Activated CD4-positive, alpha-beta T cell treated with anti-CD3 and anti-CD28 coated beads, Interleukin-2, amount 10 ng/mL, durations not matched to agents 7 days and 5 days (primary cell): ENCODE results near the gene IRX6. TPM values are rescaled to one million over a fixed set of nuclear protein-coding genes. Genes with fewer than 3 reads are reported as not detected.

Source experiments
- CTCF ChIA-PET: fragments of 350-600 bp; sonication (Branson Sonifier 250); formaldehyde crosslinking; loops from one replicate; lab custom pipeline; 2021; ENCODE audit warnings: antibody characterized with exemption; lab: Charles Lee
- POLR2A ChIA-PET: fragments of 350-600 bp; sonication (Branson Sonifier 250); formaldehyde crosslinking; loops from one replicate; lab custom pipeline; 2021; ENCODE audit warnings: antibody characterized with exemption; lab: Charles Lee
- DNase-seq: peaks from one replicate; pipeline ENCODE4 v3.0.0-alpha.2; 2020
- H3K27ac Mint-ChIP-seq: one replicate; pipeline ENCODE4 v1.8.0; 2021; ENCODE audit warnings: mild to moderate bottlenecking, moderate library complexity, mixed read lengths
- H3K27me3 Mint-ChIP-seq: one replicate; pipeline ENCODE4 v1.8.0; 2021; ENCODE audit warnings: mixed read lengths
- H3K36me3 Mint-ChIP-seq: one replicate; pipeline ENCODE4 v1.8.0; 2021; ENCODE audit warnings: low read depth, mixed read lengths
- H3K4me1 Mint-ChIP-seq: one replicate; pipeline ENCODE4 v1.8.0; 2021; ENCODE audit warnings: mixed read lengths
- H3K4me3 Mint-ChIP-seq: one replicate; pipeline ENCODE4 v1.8.0; 2021; ENCODE audit warnings: mild to moderate bottlenecking, moderate library complexity, mixed read lengths
- H3K9me3 Mint-ChIP-seq: one replicate; pipeline ENCODE4 v1.8.0; 2021; ENCODE audit warnings: mixed read lengths
- total RNA-seq, 2 experiments: library from RNA; stranded (reverse); gene quantifications; one replicate each; pipeline ENCODE4 v1.2.3, GENCODE V29; 2021

The IRX6 gene
- total RNA-seq, 2 experiments from 2014 or later: not detected

DNA sequence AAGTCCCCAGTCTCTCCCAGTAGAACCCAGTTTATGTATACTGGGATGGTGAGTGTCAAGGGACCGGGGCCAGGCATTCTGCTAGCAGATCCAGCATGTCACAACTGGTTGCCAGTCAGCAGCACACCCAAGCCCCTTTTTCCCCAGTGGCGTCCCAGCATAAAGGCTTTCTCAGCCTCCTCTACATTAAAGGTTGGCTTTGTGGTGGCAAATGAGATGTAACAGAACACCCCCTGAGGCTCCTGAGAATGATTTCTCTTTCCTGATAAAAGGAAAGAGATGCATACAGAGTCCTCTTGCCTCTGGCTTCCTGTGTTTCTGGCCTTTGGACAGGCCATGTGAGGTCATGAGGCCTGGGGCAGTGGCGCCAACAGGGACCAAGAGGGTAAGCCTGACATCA, 27.9 kb downstream of the IRX6 start:
- Mint-ChIP-seq H3K4me1 (no peaks in the 10 kb centered on the region), H3K4me3 (no peak overlapping the region), H3K9me3 (no peaks in the 10 kb centered on the region), H3K36me3 (no peaks in the 10 kb centered on the region), H3K27ac (no peak overlapping the region), H3K27me3 (peaks cover 3% of the 10 kb centered on the region)
- ChIA-PET CTCF (interaction anchor here (1.2 kb wide), 1 partner anchor 15 kb away, joined by 3 read pairs; no protein-coding TSS in a partner anchor), POLR2A (no interaction called here)
- DNase-seq: no peak

GRCh38 chr16:55357241-55357640, 33.2 kb downstream of the IRX6 start:
- Mint-ChIP-seq H3K4me1 (no peaks in the 10 kb centered on the region), H3K36me3 (no peaks in the 10 kb centered on the region), H3K27ac (no peak overlapping the region), H3K27me3 (peaks cover 4% of the 10 kb centered on the region), H3K4me3 (no peak overlapping the region), H3K9me3 (no peaks in the 10 kb centered on the region)
- ChIA-PET CTCF (interaction anchor here (0.6 kb wide), 1 partner anchor 838 kb away, joined by 3 read pairs; no protein-coding TSS in a partner anchor), POLR2A (no interaction called here)
- DNase-seq: no peak

GRCh38 chr16:55359946-55360345, 35.9 kb downstream of the IRX6 start:
- peaks cover 8% of the 10 kb centered on the region for H3K27me3 Mint-ChIP-seq
- CTCF ChIA-PET: no interaction called here
- no peaks in the 10 kb centered on the region for H3K36me3 Mint-ChIP-seq
- H3K9me3 Mint-ChIP-seq: no peaks in the 10 kb centered on the region
- no peak for DNase-seq
- H3K4me3 Mint-ChIP-seq: no peak overlapping the region
- no peaks in the 10 kb centered on the region for H3K4me1 Mint-ChIP-seq
- POLR2A ChIA-PET: no interaction called here
- no peak overlapping the region for H3K27ac Mint-ChIP-seq

DNA sequence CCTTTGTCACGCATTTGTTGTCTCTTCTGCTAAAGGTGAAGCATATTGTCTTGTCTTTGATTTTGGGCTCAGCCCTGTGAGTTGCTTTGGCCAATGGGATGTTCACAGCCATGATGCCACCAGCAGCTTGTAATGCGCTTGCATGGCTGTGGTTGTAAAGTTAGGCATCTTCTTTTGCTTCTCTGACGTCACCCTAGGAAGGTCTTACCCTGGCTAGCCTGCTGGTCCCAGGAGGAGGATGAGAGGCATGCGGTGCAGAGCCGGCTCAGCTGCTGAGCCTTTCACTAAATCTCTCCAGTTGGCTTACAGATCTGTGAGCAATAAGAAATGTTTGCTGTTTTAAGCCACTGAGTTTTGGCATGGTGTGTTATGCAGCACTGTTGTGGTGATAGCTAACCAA, 40.8 kb downstream of the IRX6 start:
- no peaks in the 10 kb centered on the region for H3K9me3 Mint-ChIP-seq
- no peaks in the 10 kb centered on the region for H3K4me1 Mint-ChIP-seq
- ChIA-PET CTCF (no interaction called here), POLR2A (no interaction called here)
- no peak overlapping the region for H3K27ac Mint-ChIP-seq
- no peak overlapping the region for H3K4me3 Mint-ChIP-seq
- DNase-seq: no peak
- H3K27me3 Mint-ChIP-seq: peaks cover 27% of the 10 kb centered on the region
- H3K36me3 Mint-ChIP-seq: no peaks in the 10 kb centered on the region

GRCh38 chr16:55367301-55367811, 43.4 kb downstream of the IRX6 start:
- ChIA-PET POLR2A (no interaction called here), CTCF (no interaction called here)
- no peaks in the 10 kb centered on the region for H3K4me1 Mint-ChIP-seq

DNA sequence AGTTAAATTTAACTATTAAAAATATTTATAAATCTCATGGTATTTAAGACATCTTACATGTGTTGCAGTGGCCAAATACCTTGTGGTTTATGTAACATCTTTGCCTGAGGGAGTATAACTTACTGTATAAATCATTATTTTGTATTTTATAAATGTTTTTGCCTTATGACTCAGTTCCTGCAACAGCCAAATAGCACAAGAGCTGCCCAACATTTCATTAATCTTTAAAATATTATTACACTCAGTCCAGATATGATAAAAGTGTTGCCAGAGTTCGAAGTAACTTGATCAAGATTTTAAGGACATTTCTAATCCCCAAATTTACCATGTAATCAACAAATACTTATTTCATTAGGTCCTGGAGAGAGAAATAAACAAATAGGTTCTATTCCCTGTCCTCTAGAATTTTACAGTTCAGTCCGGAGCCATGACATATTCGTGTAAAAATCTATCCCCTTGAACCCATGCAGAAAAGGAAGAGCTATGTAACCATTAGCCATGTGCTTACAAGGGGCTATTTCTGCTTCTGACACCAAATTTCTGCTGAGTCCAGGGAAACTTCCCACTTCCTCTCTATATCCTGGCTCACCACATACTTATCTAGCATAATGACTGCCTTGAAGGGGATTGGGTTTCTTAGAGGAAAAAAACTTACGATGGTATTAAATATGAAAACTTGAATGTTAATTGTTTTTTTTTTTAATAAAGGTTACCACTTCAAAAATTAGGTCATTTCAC, 44.0 kb downstream of the IRX6 start:
- Mint-ChIP-seq H3K27me3 (peaks cover 54% of the 10 kb centered on the region), H3K27ac (no peak overlapping the region), H3K4me3 (no peak overlapping the region), H3K9me3 (no peaks in the 10 kb centered on the region), H3K36me3 (no peaks in the 10 kb centered on the region), H3K4me1 (no peaks in the 10 kb centered on the region)
- no peak for DNase-seq
- POLR2A ChIA-PET: no interaction called here
- CTCF ChIA-PET: no interaction called here

More at GRCh38 chr16:55367301-55367811, 43.4 kb downstream of the IRX6 start:
- DNase-seq: no peak
- Mint-ChIP-seq H3K27ac (no peak overlapping the region), H3K36me3 (no peaks in the 10 kb centered on the region), H3K9me3 (no peaks in the 10 kb centered on the region), H3K27me3 (peaks cover 49% of the 10 kb centered on the region), H3K4me3 (no peak overlapping the region)

DNA sequence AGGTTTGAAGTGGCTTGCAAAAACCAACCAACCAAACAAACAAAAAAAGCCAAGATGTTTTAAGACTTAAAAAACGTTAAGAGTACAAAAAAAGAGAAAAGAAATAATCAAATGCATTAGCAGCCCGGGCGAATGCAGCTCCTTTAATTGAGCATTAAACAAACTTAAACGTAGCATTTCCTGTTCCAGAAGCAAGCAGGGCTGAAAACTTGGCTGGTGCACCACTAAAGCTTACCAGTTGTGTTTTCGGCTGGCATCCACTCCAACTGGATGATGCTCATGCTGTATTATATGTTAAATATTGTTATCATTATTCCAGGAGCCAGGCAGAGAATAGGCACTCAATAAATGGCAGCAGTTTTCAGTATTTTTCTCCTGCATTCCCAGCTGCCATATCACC, 45.1 kb downstream of the IRX6 start:
- peaks cover 51% of the 10 kb centered on the region for H3K27me3 Mint-ChIP-seq
- ChIA-PET POLR2A (no interaction called here), CTCF (no interaction called here)
- H3K27ac Mint-ChIP-seq: no peak overlapping the region
- no peaks in the 10 kb centered on the region for H3K4me1 Mint-ChIP-seq
- no peaks in the 10 kb centered on the region for H3K36me3 Mint-ChIP-seq
- H3K9me3 Mint-ChIP-seq: no peaks in the 10 kb centered on the region
- no peak for DNase-seq
- H3K4me3 Mint-ChIP-seq: no peak overlapping the region

- no peaks in the 10 kb centered on the region for H3K9me3 Mint-ChIP-seq
- no peaks in the 10 kb centered on the region for H3K4me1 Mint-ChIP-seq
- ChIA-PET POLR2A (no interaction called here), CTCF (no interaction called here)
- H3K27me3 Mint-ChIP-seq: peaks cover 45% of the 10 kb centered on the region
- H3K36me3 Mint-ChIP-seq: no peaks in the 10 kb centered on the region
- DNase-seq: no peak
- H3K27ac Mint-ChIP-seq: no peak overlapping the region
- H3K4me3 Mint-ChIP-seq: no peak overlapping the region
Measured at GRCh38 chr16:55370762-55371482, 46.9 kb downstream of the IRX6 start.

DNA sequence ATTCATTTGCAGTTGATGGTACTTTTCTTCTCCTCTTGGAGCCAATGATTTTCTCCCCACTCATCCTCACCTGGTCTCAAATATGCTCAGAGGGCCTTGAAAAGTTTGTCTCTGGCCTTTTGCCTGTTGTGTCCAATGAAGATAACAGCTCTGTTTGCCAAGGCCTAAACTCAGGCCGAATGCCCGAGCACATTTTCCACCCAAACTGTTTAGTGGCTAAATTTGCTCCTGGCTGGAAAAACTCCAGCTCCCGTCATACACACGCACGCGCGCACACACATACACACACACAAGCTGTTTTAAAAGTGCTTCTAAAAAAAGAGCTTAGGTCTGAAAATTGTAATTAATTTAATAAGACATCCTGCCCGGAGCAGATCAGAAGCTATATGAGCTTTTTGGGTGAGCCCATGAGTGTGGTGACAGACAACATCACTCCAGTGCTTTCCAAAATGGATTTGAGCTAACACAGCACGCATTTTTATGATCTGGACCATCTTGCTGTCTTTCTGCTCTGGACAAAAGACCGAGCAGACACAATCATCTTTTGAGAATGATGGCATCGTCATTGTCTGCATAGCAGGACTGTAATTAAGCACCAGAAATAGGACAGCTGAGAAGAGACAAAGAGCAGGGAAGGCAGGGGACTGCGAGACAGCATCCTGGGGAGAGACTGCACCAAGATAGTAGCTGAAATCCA, 48.9 kb downstream of the IRX6 start:
- H3K27ac Mint-ChIP-seq: no peak overlapping the region
- no peak overlapping the region for H3K4me3 Mint-ChIP-seq
- DNase-seq: no peak
- no peaks in the 10 kb centered on the region for H3K36me3 Mint-ChIP-seq
- POLR2A ChIA-PET: no interaction called here
- no peaks in the 10 kb centered on the region for H3K9me3 Mint-ChIP-seq
- CTCF ChIA-PET: no interaction called here
- no peaks in the 10 kb centered on the region for H3K4me1 Mint-ChIP-seq
- peaks cover 44% of the 10 kb centered on the region for H3K27me3 Mint-ChIP-seq

DNA sequence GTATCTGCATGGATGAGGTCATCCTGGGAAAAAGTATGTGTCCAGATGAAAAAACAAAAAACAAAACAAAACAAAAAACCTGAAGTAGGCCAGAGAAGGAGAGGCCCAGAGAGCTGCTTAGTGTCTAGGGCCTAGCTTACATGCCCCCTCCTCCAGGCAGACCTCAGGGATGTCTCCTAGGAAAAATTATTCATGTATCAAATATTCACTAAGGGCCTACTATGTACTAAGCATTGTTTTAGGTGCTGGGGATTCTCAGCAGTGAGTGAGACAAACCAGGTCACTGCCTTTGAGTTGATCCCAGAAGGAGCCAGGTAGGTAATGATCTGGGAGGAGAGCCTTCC, 49.5 kb downstream of the IRX6 start:
- Mint-ChIP-seq H3K27ac (no peak overlapping the region), H3K27me3 (peaks cover 41% of the 10 kb centered on the region), H3K4me1 (no peaks in the 10 kb centered on the region), H3K4me3 (no peak overlapping the region), H3K9me3 (no peaks in the 10 kb centered on the region), H3K36me3 (no peaks in the 10 kb centered on the region)
- CTCF ChIA-PET: no interaction called here
- DNase-seq: no peak
- POLR2A ChIA-PET: no interaction called here

DNA sequence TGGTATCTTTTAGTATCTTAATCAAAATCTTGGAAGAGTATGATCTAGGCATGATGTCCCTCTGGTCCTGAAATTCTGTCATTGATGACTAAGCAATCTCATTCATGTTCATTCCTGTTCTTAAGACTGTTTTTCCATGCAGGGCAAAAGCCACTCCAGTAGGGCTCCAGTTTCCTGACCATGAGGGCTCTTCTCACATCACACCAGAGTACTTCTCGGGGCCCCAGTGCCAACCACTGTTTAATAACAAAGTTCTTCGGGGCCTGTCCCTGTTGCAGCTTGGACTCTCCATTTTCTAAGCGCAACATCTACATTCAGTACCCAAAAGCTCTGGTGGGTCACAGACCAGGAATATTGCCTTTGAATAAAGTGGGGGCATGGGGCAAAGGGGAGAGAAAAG, 52.0 kb downstream of the IRX6 start:
- Mint-ChIP-seq H3K4me1 (no peaks in the 10 kb centered on the region), H3K27ac (no peak overlapping the region), H3K36me3 (no peaks in the 10 kb centered on the region), H3K4me3 (no peak overlapping the region), H3K27me3 (peaks cover 17% of the 10 kb centered on the region), H3K9me3 (no peaks in the 10 kb centered on the region)
- ChIA-PET POLR2A (no interaction called here), CTCF (no interaction called here)
- DNase-seq: no peak

DNA sequence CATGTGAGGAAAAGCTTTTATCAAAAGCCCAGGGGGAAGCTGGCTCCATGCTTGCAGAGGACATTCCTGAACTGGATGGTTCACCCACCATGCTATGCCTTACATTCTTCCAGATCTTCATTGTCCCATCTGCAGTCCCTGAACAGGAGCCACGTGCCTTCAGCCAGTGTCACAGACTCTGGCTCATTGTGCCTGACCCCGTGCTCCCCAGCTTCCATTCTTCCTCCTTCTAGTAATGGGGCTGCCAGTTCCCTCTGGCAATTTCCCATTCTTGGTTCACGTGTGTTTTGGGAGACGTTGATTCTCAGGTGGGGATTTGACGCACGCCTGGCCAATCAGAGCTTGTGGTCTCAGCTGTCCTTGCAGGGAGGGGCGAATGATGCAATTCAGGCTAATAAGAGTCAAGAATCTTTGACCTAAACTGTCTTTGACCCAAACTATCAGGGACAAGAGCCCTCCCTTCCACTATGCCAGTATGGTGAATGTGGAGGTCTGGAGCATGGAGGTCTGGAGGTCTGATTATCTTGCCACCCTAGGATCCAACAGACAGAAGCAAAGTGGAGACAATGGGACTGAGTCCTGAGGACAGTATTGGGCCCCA, 52.7 kb downstream of the IRX6 start:
- POLR2A ChIA-PET: no interaction called here
- no peak for DNase-seq
- H3K4me1 Mint-ChIP-seq: no peaks in the 10 kb centered on the region

DNA sequence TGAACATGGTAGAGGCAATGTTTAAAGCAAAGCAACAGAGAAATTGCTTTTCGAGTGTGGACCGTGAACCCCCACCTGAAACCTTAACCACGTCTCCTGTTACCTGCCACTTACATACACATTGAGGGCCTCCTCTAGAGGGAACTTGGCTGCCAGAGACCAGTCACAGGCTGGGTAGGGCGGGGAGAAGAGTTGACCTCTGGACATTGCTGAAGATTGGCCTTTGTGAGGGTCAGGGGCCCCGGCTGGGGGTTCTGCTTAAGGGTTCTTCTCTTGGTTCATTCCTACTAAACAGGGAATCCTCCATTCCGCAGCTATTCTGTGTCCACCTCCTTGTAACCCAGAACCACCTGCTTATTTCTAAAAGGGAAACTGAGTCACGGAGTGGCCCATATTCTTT, 53.8 kb downstream of the IRX6 start:
- Mint-ChIP-seq H3K9me3 (no peaks in the 10 kb centered on the region), H3K36me3 (no peaks in the 10 kb centered on the region), H3K4me1 (no peaks in the 10 kb centered on the region), H3K27me3 (no peaks in the 10 kb centered on the region), H3K27ac (no peak overlapping the region), H3K4me3 (no peak overlapping the region)
- POLR2A ChIA-PET: no interaction called here
- CTCF ChIA-PET: no interaction called here
- DNase-seq: no peak

More for the DNA sequence above, 52.7 kb downstream of the IRX6 start:
- no peaks in the 10 kb centered on the region for H3K9me3 Mint-ChIP-seq
- peaks cover 11% of the 10 kb centered on the region for H3K27me3 Mint-ChIP-seq
- H3K4me3 Mint-ChIP-seq: no peak overlapping the region
- no peak overlapping the region for H3K27ac Mint-ChIP-seq
- CTCF ChIA-PET: no interaction called here
- no peaks in the 10 kb centered on the region for H3K36me3 Mint-ChIP-seq
